ENCODE measurements around the gene ABCG1. TPM values are rescaled to one million over a fixed set of nuclear protein-coding genes. Genes with fewer than 3 reads are reported as not detected.

Gene ABCG1
- total RNA-seq, 1 donor from 2014 or later = 1.6 TPM

DNA sequence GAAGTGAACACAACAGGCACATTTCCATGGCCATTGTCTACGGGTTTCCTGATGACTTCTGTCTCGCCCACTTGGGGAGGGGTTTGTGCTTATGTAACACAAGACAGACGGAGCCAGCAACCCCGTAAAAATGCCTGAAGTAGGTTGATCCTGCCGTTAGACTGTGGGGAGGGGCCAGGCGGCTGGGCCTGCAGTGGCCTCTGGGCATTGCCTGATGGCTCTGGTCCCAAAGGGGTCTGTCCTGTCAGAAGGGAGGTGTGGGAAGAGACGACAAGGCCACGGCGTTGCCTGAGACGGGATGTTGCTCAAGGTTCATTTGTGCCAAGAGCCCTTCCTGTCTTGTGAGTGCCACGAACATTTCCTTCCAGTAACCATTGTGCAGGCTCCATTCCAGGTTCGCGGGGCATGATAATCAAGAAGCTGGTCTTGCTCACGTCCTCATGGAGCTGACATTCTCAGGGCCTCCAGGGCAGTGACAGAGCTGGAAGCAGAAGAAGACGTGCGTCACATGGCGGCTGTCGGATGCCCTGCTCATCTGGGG is 44.7 kb downstream of the ABCG1 start:
- TF ChIP-seq, protein P1, sequence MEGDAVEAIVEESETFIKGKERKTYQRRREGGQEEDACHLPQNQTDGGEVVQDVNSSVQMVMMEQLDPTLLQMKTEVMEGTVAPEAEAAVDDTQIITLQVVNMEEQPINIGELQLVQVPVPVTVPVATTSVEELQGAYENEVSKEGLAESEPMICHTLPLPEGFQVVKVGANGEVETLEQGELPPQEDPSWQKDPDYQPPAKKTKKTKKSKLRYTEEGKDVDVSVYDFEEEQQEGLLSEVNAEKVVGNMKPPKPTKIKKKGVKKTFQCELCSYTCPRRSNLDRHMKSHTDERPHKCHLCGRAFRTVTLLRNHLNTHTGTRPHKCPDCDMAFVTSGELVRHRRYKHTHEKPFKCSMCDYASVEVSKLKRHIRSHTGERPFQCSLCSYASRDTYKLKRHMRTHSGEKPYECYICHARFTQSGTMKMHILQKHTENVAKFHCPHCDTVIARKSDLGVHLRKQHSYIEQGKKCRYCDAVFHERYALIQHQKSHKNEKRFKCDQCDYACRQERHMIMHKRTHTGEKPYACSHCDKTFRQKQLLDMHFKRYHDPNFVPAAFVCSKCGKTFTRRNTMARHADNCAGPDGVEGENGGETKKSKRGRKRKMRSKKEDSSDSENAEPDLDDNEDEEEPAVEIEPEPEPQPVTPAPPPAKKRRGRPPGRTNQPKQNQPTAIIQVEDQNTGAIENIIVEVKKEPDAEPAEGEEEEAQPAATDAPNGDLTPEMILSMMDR (IDR thresholded peaks at IDR 0.05) = no peak
- Mint-ChIP-seq H3K4me3 (ENCODE audit: unreplicated experiment) (no peak overlapping the region), H3K27me3 (ENCODE audit: low read depth) (no peaks in the 10 kb centered on the region), H3K9me3 (ENCODE audit: low read depth) (no peaks in the 10 kb centered on the region), H3K4me1 (ENCODE audit: low read depth) (peaks cover 41% of the 10 kb centered on the region), H3K36me3 (ENCODE audit: low read depth) (no peaks in the 10 kb centered on the region), H3K27ac (ENCODE audit: unreplicated experiment) (peak overlapping the region; percentile 97)
- DNase-seq (ENCODE audit: low spot score) = peak; percentile 75

DNA sequence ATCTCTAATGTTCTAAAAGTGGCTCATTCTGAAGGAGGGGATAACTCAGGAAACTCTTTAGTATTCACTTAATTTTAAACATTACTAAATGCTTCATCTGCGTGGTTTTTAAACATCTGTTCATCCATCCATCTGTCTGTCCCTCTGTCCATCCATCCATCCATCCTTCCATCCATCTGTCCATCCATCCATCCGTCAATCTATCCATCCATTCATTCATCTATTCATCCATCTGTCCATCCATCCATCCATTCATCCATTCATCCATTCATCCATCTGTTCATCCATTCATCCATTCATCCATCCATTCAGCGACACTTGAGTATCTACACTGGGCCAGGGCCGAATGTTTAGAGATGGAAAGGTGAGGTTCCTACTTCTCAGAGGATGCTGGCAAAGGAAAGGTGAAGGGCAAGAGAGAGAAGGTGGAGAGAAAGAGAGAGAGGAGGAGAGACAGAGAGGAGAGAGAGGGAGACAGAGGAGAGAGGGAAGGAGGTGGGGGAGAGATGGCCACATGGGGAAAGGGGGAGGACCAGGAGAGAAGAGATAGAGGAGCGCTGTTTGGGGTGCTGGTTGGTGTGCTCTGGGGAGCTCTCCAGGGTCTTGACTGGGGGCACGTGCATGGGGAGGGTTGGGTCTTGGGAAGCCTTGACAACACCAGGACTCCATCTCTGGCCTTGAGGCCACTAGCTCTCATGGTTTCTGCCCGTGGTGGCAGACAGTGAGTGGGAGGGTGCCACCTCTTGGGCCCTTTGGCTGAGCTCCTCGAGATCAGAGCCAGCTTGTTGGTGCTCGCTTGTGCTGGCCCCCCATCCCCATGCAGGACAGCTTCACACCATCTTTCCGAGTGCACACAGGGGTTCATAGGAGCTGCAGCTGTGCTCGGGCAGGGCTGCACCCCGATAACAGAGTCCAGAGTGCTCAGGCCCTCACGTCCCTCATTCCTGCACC is 45.6 kb downstream of the ABCG1 start:
- Mint-ChIP-seq H3K9me3 (ENCODE audit: low read depth) (no peaks in the 10 kb centered on the region), H3K36me3 (ENCODE audit: low read depth) (no peaks in the 10 kb centered on the region), H3K4me1 (ENCODE audit: low read depth) (peaks cover 34% of the 10 kb centered on the region), H3K27ac (ENCODE audit: unreplicated experiment) (no peak overlapping the region), H3K4me3 (ENCODE audit: unreplicated experiment) (no peak overlapping the region), H3K27me3 (ENCODE audit: low read depth) (no peaks in the 10 kb centered on the region)
- DNase-seq (ENCODE audit: low spot score) = no peak
- TF ChIP-seq, protein P1 (IDR thresholded peaks at IDR 0.05) = no peak

DNA sequence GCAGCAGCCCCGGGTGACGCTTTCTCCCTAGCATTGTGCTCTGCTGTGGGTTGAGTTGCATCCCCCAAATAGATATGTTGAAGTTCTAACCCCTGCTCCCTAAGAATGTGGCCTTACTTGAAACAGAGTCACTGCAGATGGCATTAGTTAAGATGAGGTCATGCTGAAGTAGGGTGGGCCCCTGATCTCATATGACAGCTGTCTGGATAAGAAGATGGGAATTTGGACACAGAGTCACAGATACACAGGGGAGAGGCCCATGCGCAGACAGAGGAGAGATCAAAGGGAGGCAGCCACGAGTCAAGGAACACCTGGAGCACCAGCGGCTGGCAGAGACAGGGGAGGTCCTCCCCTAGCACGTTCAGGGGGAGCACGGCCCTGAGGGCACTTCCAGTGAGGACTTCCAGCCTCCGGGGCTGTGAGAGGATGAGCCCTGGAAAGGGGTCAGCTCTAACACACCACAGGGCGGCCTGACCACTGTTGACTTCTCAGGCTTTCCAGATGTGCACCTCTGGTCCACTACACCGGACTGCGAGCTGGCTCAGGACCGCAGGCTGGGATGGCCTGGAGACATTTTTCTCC is 46.4 kb downstream of the ABCG1 start:
- H3K27ac Mint-ChIP-seq (ENCODE audit: unreplicated experiment) = no peak overlapping the region
- no peaks in the 10 kb centered on the region for H3K36me3 Mint-ChIP-seq (ENCODE audit: low read depth)
- no peak overlapping the region for H3K4me3 Mint-ChIP-seq (ENCODE audit: unreplicated experiment)

DNA sequence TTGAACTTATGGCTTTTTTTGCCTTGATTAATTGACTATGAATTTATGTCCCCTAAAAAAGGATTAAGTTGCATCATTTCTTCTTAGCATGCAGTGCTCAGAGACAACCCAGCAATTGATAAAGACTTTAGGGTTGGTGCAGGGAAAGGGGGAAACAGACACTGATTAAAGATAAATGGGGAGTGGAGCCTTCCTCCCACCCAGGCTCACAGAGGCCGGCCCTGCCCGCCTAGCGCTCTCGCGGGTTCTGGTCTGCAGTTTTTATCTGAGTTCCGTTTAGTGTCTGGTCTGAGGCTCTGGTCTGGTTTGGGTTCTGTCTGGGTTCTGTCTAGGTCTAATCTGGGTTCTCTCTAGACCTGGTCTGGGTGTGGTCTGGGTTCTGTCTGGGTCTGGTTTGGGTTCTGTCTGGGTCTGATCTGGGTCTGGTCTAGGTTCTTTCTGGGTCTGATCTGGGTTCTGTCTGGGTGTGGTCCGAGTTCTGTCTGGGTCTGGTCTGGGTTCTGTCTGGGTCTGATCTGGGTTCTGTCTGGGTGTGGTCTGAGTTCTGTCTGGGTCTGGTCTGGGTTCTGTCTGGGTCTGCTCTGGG is 48.1 kb downstream of the ABCG1 start:
- no peak for DNase-seq (ENCODE audit: low spot score)
- TF ChIP-seq, protein P1 (IDR thresholded peaks at IDR 0.05) = no peak
- H3K27me3 Mint-ChIP-seq (ENCODE audit: low read depth) = peaks cover 2% of the 10 kb centered on the region
- no peak overlapping the region for H3K4me3 Mint-ChIP-seq (ENCODE audit: unreplicated experiment)
- no peak overlapping the region for H3K27ac Mint-ChIP-seq (ENCODE audit: unreplicated experiment)
- H3K9me3 Mint-ChIP-seq (ENCODE audit: low read depth) = no peaks in the 10 kb centered on the region
- H3K4me1 Mint-ChIP-seq (ENCODE audit: low read depth) = peaks cover 17% of the 10 kb centered on the region
- H3K36me3 Mint-ChIP-seq (ENCODE audit: low read depth) = no peaks in the 10 kb centered on the region

More for the DNA sequence above, 46.4 kb downstream of the ABCG1 start:
- no peaks in the 10 kb centered on the region for H3K9me3 Mint-ChIP-seq (ENCODE audit: low read depth)
- H3K4me1 Mint-ChIP-seq (ENCODE audit: low read depth) = peaks cover 34% of the 10 kb centered on the region
- TF ChIP-seq, protein P1 (IDR thresholded peaks at IDR 0.05) = no peak
- no peaks in the 10 kb centered on the region for H3K27me3 Mint-ChIP-seq (ENCODE audit: low read depth)
- no peak for DNase-seq (ENCODE audit: low spot score)

DNA sequence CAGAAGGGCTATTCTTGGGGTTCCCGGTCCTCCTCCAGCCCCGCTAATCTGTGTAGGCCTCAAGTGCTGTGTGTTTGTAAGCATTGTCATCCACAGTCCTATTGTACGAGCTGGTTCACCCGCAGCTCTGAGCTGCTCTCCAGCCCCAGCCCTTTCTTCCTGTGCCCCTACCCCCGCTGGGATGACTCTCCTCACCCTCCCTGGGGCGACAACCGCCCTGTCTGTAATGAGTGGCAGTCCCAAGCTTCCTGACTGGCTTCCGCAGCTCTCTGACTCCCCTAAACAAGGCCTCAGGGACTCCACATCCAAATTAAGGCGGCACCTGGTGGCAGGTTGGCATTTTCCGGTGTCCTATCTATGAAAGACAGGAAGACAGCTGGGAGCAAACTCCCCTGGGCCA is 50.4 kb downstream of the ABCG1 start:
- Mint-ChIP-seq H3K36me3 (ENCODE audit: low read depth) (no peaks in the 10 kb centered on the region), H3K27ac (ENCODE audit: unreplicated experiment) (no peak overlapping the region), H3K4me3 (ENCODE audit: unreplicated experiment) (no peak overlapping the region), H3K9me3 (ENCODE audit: low read depth) (no peaks in the 10 kb centered on the region), H3K27me3 (ENCODE audit: low read depth) (peaks cover 2% of the 10 kb centered on the region), H3K4me1 (ENCODE audit: low read depth) (no peaks in the 10 kb centered on the region)
- DNase-seq (ENCODE audit: low spot score) = no peak
- TF ChIP-seq, protein P1 (IDR thresholded peaks at IDR 0.05) = no peak

Measured in chondrocyte (in vitro differentiated cells).